NCI-H1105 (cell line): ENCODE results near the gene ORC1.

Experiments used
- DNase-seq: peaks from one replicate; lab custom pipeline; 2025; lab: John Stamatoyannopoulos, UW

Gene ORC1

GRCh38 chr1:52341655-52342260 is 62.5 kb downstream of the ORC1 start:
- DNase-seq = no peak

- no peak for DNase-seq
These were observed 66.8 kb downstream of the ORC1 start for GRCh38 chr1:52337439-52337838.

GRCh38 chr1:52334906-52335528 is 69.2 kb downstream of the ORC1 start:
- DNase-seq = no peak

GRCh38 chr1:52332411-52332810 is 71.8 kb downstream of the ORC1 start:
- DNase-seq = no peak

- no peak for DNase-seq
These were observed 75.6 kb downstream of the ORC1 start for GRCh38 chr1:52328615-52329014.

- no peak for DNase-seq
These were observed 78.4 kb downstream of the ORC1 start for GRCh38 chr1:52325786-52326185.

GRCh38 chr1:52323731-52324130 is 80.5 kb downstream of the ORC1 start:
- DNase-seq = no peak
